ENCODE measurements around the gene FCRL5.

Gene FCRL5

DNA sequence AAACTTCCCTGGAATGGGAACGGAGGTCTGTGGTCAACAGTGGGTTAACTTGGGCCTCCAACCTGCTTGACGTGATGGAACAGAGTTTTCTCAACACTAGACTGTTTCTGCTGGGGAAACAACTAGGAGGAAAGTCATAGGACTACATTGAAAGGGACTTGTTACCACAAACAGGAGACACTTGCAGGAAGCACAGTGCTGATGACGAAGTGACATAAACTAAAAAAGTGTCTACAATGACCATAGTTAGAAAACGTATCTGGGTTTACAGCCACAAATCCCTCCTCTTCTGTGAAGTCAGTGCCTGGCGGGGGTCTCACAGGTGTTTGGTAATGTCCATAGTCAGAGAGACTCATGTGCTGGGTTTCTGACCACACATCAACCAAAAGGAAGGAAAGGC, 86.3 kb downstream of the FCRL5 start:
- Mint-ChIP-seq H3K27me3 (peaks cover 23% of the 10 kb centered on the region), H3K4me3 (no peak overlapping the region), H3K27ac (no peak overlapping the region), H3K36me3 (ENCODE audit: low read depth) (no peaks in the 10 kb centered on the region), H3K4me1 (ENCODE audit: low read depth) (no peaks in the 10 kb centered on the region), H3K9me3 (no peaks in the 10 kb centered on the region)
- no peak for DNase-seq
